Calu3 (cell line): ENCODE data around the gene EIF3K. TPM values are rescaled to one million over a fixed set of nuclear protein-coding genes. Genes with fewer than 3 reads are reported as not detected.

ENCODE experiments used
- BruUV-seq: library from RNA; stranded (reverse); fragments of 400-500 nt; replicated peaks from 2 replicates; lab custom pipeline; 2021; lab: Mats Ljungman, UMichigan
- CTCF ChIA-PET: fragments of 300-600 bp; sonication (Branson Sonifier 250); formaldehyde crosslinking; loops from one replicate; lab custom pipeline; 2022; ENCODE audit warnings: antibody characterized with exemption; lab: Charles Lee
- DNase-seq: peaks from one replicate; pipeline ENCODE4 v3.0.0; 2022
- H3K27ac Mint-ChIP-seq: one replicate; pipeline ENCODE4 v1.8.0; 2022; ENCODE audit warnings: mixed read lengths; ENCODE audit not compliant: unreplicated experiment
- H3K27me3 Mint-ChIP-seq: one replicate; pipeline ENCODE4 v1.8.0; 2022; ENCODE audit warnings: mixed read lengths; ENCODE audit not compliant: unreplicated experiment
- H3K36me3 Mint-ChIP-seq: one replicate; pipeline ENCODE4 v1.8.0; 2022; ENCODE audit warnings: mild to moderate bottlenecking, moderate library complexity, mixed read lengths; ENCODE audit not compliant: insufficient read depth, unreplicated experiment
- H3K4me1 Mint-ChIP-seq: one replicate; pipeline ENCODE4 v1.8.0; 2022; ENCODE audit warnings: mild to moderate bottlenecking, low read depth, mixed read lengths; ENCODE audit not compliant: unreplicated experiment
- H3K4me3 Mint-ChIP-seq: one replicate; pipeline ENCODE4 v1.8.0; 2022; ENCODE audit warnings: mild to moderate bottlenecking, low read depth, moderate library complexity, mixed read lengths; ENCODE audit not compliant: unreplicated experiment
- H3K9me3 Mint-ChIP-seq: one replicate; pipeline ENCODE4 v1.8.0; 2022; ENCODE audit warnings: low read depth, mixed read lengths; ENCODE audit not compliant: unreplicated experiment
- CTCF ChIP-seq: fragments of 200-600 bp; IDR thresholded peaks from one replicate; pipeline ENCODE4 v1.8.0; 2022; ENCODE audit warnings: antibody characterized with exemption; ENCODE audit not compliant: unreplicated experiment
- intact Hi-C: fragments of 100-400 bp; cut with micrococcal nuclease; formaldehyde crosslinking; loops from one replicate; pipeline ENCODE4 v1.10.0; 2022; ENCODE audit not compliant: unreplicated experiment
- total RNA-seq: library from RNA; stranded (reverse); gene quantifications from 2 replicates; pipeline ENCODE4 v1.2.3, GENCODE V29; 2022

Gene EIF3K
- total RNA-seq, 1 experiment from 2014 or later: 334 TPM

- Mint-ChIP-seq H3K9me3 (no peaks in the 10 kb centered on the region), H3K27ac (peak overlapping the region; percentile 100), H3K36me3 (peaks cover 100% of the 10 kb centered on the region), H3K27me3 (no peaks in the 10 kb centered on the region), H3K4me3 (peak overlapping the region; percentile 99), H3K4me1 (peaks cover 58% of the 10 kb centered on the region)
- CTCF ChIA-PET: no interaction called here
- DNase-seq: no peak
- BruUV-seq: no TSS peak
- intact Hi-C loops: loop anchor here (5.0 kb wide), 1 partner anchor 178 kb away; the partner anchor contains the start of gene ECH1
- no peak for TF ChIP-seq CTCF
These were observed 35.7 kb downstream of the EIF3K start for GRCh38 chr19:38654628-38655055.

- Mint-ChIP-seq H3K36me3 (peaks cover 100% of the 10 kb centered on the region), H3K27me3 (no peaks in the 10 kb centered on the region), H3K27ac (peak overlapping the region; percentile 100), H3K4me3 (peak overlapping the region; percentile 99), H3K9me3 (no peaks in the 10 kb centered on the region), H3K4me1 (peaks cover 65% of the 10 kb centered on the region)
- no peak for DNase-seq
- BruUV-seq: no TSS peak
- CTCF ChIA-PET: no interaction called here
- no peak for TF ChIP-seq CTCF
- intact Hi-C loops: loop anchor here (5.0 kb wide), 1 partner anchor 177 kb away; the partner anchor contains the start of gene ECH1
These were observed 36.3 kb downstream of the EIF3K start for GRCh38 chr19:38655148-38655824.

- BruUV-seq: no TSS peak
- intact Hi-C loops: loop anchor here (5.0 kb wide), 1 partner anchor 176 kb away; the partner anchor contains the start of gene ECH1
- Mint-ChIP-seq H3K27me3 (no peaks in the 10 kb centered on the region), H3K4me3 (peak overlapping the region; percentile 99), H3K9me3 (no peaks in the 10 kb centered on the region), H3K27ac (peak overlapping the region; percentile 100), H3K4me1 (peaks cover 76% of the 10 kb centered on the region), H3K36me3 (peaks cover 100% of the 10 kb centered on the region)
- DNase-seq: no peak
- CTCF ChIA-PET: no interaction called here
- no peak for TF ChIP-seq CTCF
These were observed 37.4 kb downstream of the EIF3K start for GRCh38 chr19:38656171-38656981.

- no peaks in the 10 kb centered on the region for H3K9me3 Mint-ChIP-seq
- H3K4me3 Mint-ChIP-seq: peak overlapping the region; percentile 99
- no TSS peak for BruUV-seq
- H3K27me3 Mint-ChIP-seq: no peaks in the 10 kb centered on the region
- H3K4me1 Mint-ChIP-seq: peaks cover 89% of the 10 kb centered on the region
- H3K27ac Mint-ChIP-seq: peak overlapping the region; percentile 100
- TF ChIP-seq CTCF: no peak
- peaks cover 100% of the 10 kb centered on the region for H3K36me3 Mint-ChIP-seq
- peak; percentile 79 for DNase-seq
- CTCF ChIA-PET: interaction anchor here (0.7 to 2.1 kb wide), 4 partner anchors 9 to 75 kb away, joined by 3 to 22 read pairs (median 4); partner anchors contain the start of gene ACTN4
- intact Hi-C loops: loop anchor here (2.0 to 5.0 kb wide), 2 partner anchors 35 to 175 kb away; partner anchors contain the start of gene ECH1
These were observed 38.7 kb downstream of the EIF3K start for GRCh38 chr19:38657633-38658222.
